H54 (cell line): ENCODE data around the gene NRCAM.

ENCODE experiments used
- DNase-seq: peaks from one replicate; pipeline ENCODE4 v3.0.0; 2011; ENCODE audit warnings: low spot score, mixed read lengths; ENCODE audit not compliant: insufficient read length
- FAIRE-seq: peaks from 3 replicates; lab custom pipeline; 2011; peaks lifted over from hg19 to GRCh38; lab: Jason Lieb, UNC
- POLR2A ChIP-seq: IDR thresholded peaks from 2 replicates; pipeline ENCODE4 v1.6.1; 2011; ENCODE audit warnings: low read depth, mild to moderate bottlenecking, low read length

NRCAM gene

GRCh38 chr7:108322046-108322445 lies 134.2 kb downstream of the NRCAM start:
- TF ChIP-seq POLR2A, result no peak
- DNase-seq, result no peak
- FAIRE-seq, result no peak

- DNase-seq (no peak), FAIRE-seq (no peak)
- no peak for TF ChIP-seq POLR2A
These were observed 134.9 kb downstream of the NRCAM start for GRCh38 chr7:108321359-108321758.

- DNase-seq (no peak), FAIRE-seq (no peak)
- no peak for TF ChIP-seq POLR2A
These were observed 139.5 kb downstream of the NRCAM start for GRCh38 chr7:108316708-108317107.

GRCh38 chr7:108314551-108314950 lies 141.7 kb downstream of the NRCAM start:
- no peak for DNase-seq
- TF ChIP-seq POLR2A, result no peak
- no peak for FAIRE-seq

GRCh38 chr7:108314049-108314448 lies 142.2 kb downstream of the NRCAM start:
- TF ChIP-seq POLR2A, result no peak
- FAIRE-seq, result no peak
- no peak for DNase-seq

- FAIRE-seq (no peak), DNase-seq (no peak)
- TF ChIP-seq POLR2A, result no peak
These were observed 143.2 kb downstream of the NRCAM start for GRCh38 chr7:108313086-108313485.

GRCh38 chr7:108311446-108312168 lies 144.6 kb downstream of the NRCAM start:
- no peak for DNase-seq
- no peak for FAIRE-seq
- TF ChIP-seq POLR2A, result no peak

GRCh38 chr7:108310351-108310750 lies 145.9 kb downstream of the NRCAM start:
- no peak for FAIRE-seq
- no peak for TF ChIP-seq POLR2A
- DNase-seq, result no peak

- DNase-seq (no peak), FAIRE-seq (no peak)
- TF ChIP-seq POLR2A, result no peak
These were observed 147.3 kb downstream of the NRCAM start for GRCh38 chr7:108308903-108309302.

GRCh38 chr7:108308276-108308675 lies 148.0 kb downstream of the NRCAM start:
- TF ChIP-seq POLR2A, result no peak
- no peak for FAIRE-seq
- DNase-seq, result no peak

GRCh38 chr7:108307595-108307994 lies 148.6 kb downstream of the NRCAM start:
- no peak for TF ChIP-seq POLR2A
- FAIRE-seq (no peak), DNase-seq (no peak)

GRCh38 chr7:108307194-108307593 lies 149.0 kb downstream of the NRCAM start:
- no peak for TF ChIP-seq POLR2A
- no peak for DNase-seq
- FAIRE-seq, result no peak

- no peak for FAIRE-seq
- no peak for TF ChIP-seq POLR2A
These were observed 152.9 kb downstream of the NRCAM start for GRCh38 chr7:108303332-108303731.

GRCh38 chr7:108301387-108301786 lies 154.8 kb downstream of the NRCAM start:
- FAIRE-seq (no peak), DNase-seq (no peak)

More at GRCh38 chr7:108303332-108303731, 152.9 kb downstream of the NRCAM start:
- no peak for DNase-seq

More at GRCh38 chr7:108301387-108301786, 154.8 kb downstream of the NRCAM start:
- no peak for TF ChIP-seq POLR2A
